Activated T-cell treated with anti-CD3 and anti-CD28 coated beads, Interleukin-2, amount 50 U/mL, for 4 hours (primary cell): ENCODE results near the gene LRRIQ4. TPM values are rescaled to one million over a fixed set of nuclear protein-coding genes. Genes with fewer than 3 reads are reported as not detected.

Experiments
- total RNA-seq, 3 donors: library from RNA; stranded (reverse); gene quantifications; one replicate each; pipeline ENCODE4 v1.2.1, GENCODE V29; 2021

The LRRIQ4 gene
- total RNA-seq, 3 donors from 2014 or later: not detected

Other genes starting within 250 kb of the LRRIQ4 start
- gene MECOM, start 149.2 kb upstream of the LRRIQ4 start, total RNA-seq: under 1 TPM; 0.24 to 0.40 (median 0.38) TPM
- gene TERC, start 47.8 kb upstream of the LRRIQ4 start, total RNA-seq: 10 to 100 TPM; 15.2 to 38.7 (median 29.0) TPM
- gene ACTRT3, start 43.3 kb upstream of the LRRIQ4 start, total RNA-seq: 1 to 10 TPM; 1.1 to 1.7 (median 1.3) TPM
- gene MYNN, start 39.5 kb upstream of the LRRIQ4 start, total RNA-seq: 10 to 100 TPM; 13.3 to 15.7 (median 14.8) TPM
- gene LRRC34, start within 50 bp of the LRRIQ4 start, total RNA-seq: 1 to 10 TPM in 2 of 3 donors, under 1 TPM in 1; 0.35 to 1.2 (median 1.0) TPM
- not detected for gene LRRC31, start 57.1 kb downstream of the LRRIQ4 start, total RNA-seq
- not detected for gene SAMD7, start 98.7 kb downstream of the LRRIQ4 start, total RNA-seq
- gene SEC62, start 153.9 kb downstream of the LRRIQ4 start, total RNA-seq: 10 to 100 TPM; 65.9 to 75.6 (median 66.8) TPM
- 1 to 10 TPM; 2.2 to 3.0 (median 2.5) TPM for gene GPR160, start 225.1 kb downstream of the LRRIQ4 start, total RNA-seq